NCI-H146 (cell line): ENCODE results near the gene PIAS2.
A peak's percentile ranks its signal among the peaks of the same experiment; 100 is the strongest.

ENCODE experiments used
- DNase-seq: peaks from one replicate; lab custom pipeline; 2025; lab: John Stamatoyannopoulos, UW

PIAS2 gene

DNA sequence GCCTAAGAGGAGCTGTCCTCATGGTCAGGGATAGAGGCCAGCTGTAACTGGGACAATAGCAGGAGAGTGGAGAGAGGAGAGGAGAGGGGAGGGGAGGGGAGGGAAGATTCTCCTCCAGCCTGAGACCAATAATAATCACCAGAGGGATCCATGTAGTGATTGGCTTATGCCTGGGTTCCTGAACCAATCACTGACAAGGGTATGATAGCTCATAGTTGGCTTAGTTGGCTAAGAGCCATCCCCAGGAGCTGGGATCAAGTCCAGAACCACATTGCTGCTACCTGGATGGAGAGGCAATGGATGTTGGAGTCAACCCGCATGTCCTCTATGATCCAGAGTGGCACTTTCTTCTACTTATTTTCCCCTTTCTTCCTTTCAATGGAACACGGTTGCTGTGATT is 152.7 kb downstream of the PIAS2 start:
- DNase-seq: peak; percentile 27

DNA sequence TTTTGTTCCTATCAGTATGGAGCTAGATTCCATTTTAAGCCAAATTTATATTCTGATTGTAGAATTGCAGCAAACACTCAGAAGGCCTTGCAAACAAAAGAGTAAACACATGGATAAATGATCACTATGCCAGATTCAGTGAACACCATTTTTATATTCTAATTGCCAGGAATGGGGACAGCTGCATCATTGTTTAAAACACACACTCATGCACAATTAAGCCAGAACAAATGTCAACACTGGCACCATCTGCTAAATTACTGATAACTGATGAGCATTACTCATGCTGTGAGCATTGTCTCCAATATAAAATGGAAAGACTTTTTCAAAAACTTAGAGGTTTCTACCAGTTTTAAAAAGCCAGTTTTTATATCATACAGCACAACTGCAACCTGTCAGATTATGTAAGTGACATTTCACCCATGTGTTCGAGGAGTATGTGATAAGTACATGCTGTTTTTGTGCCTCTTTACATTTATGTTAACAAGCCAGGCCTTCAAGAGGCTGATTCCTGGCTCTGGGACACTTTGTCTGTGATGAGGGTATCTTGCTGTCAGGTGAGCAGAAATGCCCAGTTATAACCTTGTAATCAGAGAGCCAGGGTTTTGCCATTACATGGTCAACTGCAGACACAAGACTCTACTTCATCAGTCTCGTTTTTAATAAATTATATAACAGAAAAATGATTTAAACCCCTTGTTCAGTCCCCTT is 156.1 kb downstream of the PIAS2 start:
- peak; percentile 97 for DNase-seq

- peak; percentile 95 for DNase-seq
Measured at GRCh38 chr18:46759890-46760289, 157.4 kb downstream of the PIAS2 start.

DNA sequence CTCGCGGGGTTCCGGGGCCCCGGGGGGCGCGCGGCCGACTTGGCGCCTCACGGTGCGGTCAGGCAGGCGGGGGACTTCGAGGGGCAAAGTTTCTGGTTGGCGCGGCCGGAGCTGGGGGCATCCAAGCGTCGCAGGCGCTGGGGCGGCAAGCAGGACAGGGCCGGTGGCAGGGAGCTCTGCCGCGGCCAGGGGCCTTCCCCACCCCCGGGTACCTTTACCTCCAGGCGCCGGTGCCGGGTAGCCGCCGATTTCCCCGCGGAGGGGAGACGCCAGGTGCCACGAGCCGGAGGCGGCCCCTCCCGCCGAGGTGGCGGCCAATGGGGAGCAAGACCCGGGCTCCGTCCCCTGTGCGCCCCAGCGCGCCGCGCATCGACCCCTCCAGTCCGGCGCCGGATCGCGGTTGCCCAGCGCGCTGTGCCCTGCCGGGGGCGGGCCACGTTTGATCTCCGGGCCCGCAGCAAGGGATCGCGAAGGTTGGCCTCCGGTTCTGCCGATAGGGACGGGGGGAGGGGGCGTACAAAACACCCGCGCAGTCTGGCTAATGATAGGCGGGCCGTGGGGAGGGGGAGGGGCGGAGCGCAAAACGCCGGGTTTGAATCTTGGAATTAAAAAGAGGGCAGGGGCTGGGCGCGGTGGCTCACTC is 160.6 kb downstream of the PIAS2 start, which contains the start of gene ST8SIA5:
Gene ST8SIA5, minus strand, starts transcription at position 495 of the 643 bp plus-strand sequence. CDS start 545 bp downstream, outside the sequence.
- peak; percentile 99 for DNase-seq

- peak; percentile 68 for DNase-seq
Measured at GRCh38 chr18:46756025-46756558, 161.2 kb downstream of the PIAS2 start.

DNA sequence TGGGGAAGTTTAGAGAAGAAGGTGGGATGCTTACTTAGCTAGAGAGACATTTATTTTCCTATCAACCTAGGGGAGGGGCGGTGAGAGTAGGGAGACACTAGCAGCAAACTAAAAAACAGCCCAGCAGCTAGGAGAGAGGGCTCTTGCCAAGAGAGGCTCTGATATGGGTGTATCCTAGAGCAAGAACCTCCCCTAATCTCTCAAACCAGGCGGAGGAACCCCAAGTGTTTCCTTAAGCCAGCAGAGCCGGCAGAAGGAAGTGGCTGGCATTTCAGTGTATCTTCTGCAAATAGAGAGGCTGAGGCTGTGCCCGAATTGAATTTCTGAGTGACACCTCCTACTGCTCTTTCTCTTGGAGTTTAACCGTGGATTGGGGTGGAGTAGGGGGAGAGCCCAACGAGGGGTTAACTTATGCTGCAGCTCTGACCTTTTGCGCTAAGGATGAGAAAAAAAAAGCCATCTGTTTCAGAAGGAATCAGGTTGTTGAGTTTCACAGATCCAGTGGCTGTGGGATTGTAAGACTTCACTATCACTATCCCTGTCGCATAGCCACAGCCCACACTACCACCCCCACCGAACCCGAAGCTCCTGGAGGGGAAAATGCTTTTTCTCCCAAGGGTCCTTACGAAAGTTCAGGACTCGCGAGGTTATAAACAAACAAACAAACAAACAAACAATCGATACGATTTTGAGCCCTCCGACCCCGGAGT is 161.8 kb downstream of the PIAS2 start:
- DNase-seq: peak; percentile 61

- peak; percentile 78 for DNase-seq
Measured at GRCh38 chr18:46754661-46755292, 162.5 kb downstream of the PIAS2 start.

DNA sequence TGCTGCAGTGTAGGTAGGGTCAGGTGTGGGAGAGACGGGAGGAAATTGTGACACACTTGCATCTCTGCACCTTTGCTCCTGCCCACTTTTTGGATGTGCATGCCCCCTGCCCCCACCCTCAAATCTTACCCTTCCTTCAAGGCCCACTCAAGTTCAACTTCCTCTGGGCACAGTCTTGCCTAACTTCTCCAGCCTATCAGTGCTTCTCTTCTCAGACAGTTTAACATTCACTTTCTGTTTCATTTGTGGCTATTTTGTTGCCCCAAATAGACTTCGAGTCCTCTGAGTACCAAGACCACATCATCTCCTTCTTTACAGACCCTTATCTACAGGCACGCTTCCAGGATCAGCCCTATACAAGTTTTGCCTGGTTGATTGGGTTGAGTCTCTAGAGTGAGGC is 163.1 kb downstream of the PIAS2 start:
- no peak for DNase-seq
